Naive thymus-derived CD4-positive, alpha-beta T cell (primary cell): ENCODE measurements around the gene LRRC46. TPM values are rescaled to one million over a fixed set of nuclear protein-coding genes. Genes with fewer than 3 reads are reported as not detected.
A peak's percentile ranks its signal among the peaks of the same experiment; 100 is the strongest.

Experiments used
- ATAC-seq: fragments of 150-1000 bp; cut with Tn5 transposase; 2 replicates; pipeline ENCODE4 v1.10.0; 2021; ENCODE audit warnings: mild to moderate bottlenecking, moderate library complexity
- CTCF ChIA-PET: fragments of 350-600 bp; sonication (Branson Sonifier 250); formaldehyde crosslinking; loops from one replicate; lab custom pipeline; 2021; ENCODE audit warnings: antibody characterized with exemption; lab: Charles Lee
- POLR2A ChIA-PET: fragments of 350-600 bp; sonication (Branson Sonifier 250); formaldehyde crosslinking; loops from one replicate; lab custom pipeline; 2021; ENCODE audit warnings: antibody characterized with exemption, inconsistent platforms; lab: Charles Lee
- DNase-seq, 9 donors: peaks; one replicate each; pipeline versions ENCODE4 v3.0.0 to v3.0.0-alpha.2; 2020 to 2022; ENCODE audit warnings: mixed read lengths in 1 of 9
- H3K27ac ChIP-seq: one replicate; pipeline ENCODE4 v1.7.0; 2013; ENCODE audit warnings: mild to moderate bottlenecking, low read depth, low read length, moderate library complexity
- H3K27me3 ChIP-seq, 2 donors: one replicate each; pipeline ENCODE4 v1.7.0; 2013; ENCODE audit warnings: low read length in 2 of 2, mild to moderate bottlenecking in 2 of 2, moderate library complexity in 2 of 2; ENCODE audit not compliant: control insufficient read depth in 2 of 2, insufficient read depth in 2 of 2
- H3K36me3 ChIP-seq, 3 experiments: 1 replicate in 2 of 3; 2 replicates in 1 of 3; pipeline ENCODE4 v1.7.0; 2013; ENCODE audit warnings: low read length in 3 of 3, mild to moderate bottlenecking in 3 of 3, moderate library complexity in 1 of 3; ENCODE audit not compliant: insufficient read depth in 3 of 3, control insufficient read depth in 2 of 3
- H3K4me1 ChIP-seq, 2 donors: one replicate each; pipeline ENCODE4 v1.7.0; 2013; ENCODE audit warnings: low read length in 2 of 2, mild to moderate bottlenecking in 2 of 2, moderate library complexity in 1 of 2; ENCODE audit not compliant: control insufficient read depth in 2 of 2, insufficient read depth in 2 of 2
- H3K4me3 ChIP-seq: 2 replicates; pipeline ENCODE4 v1.7.0; 2013; ENCODE audit warnings: mild to moderate bottlenecking, low read length
- H3K9me3 ChIP-seq, 3 experiments: 1 replicate in 2 of 3; 2 replicates in 1 of 3; pipeline ENCODE4 v1.7.0; 2013; ENCODE audit warnings: low read length in 3 of 3; ENCODE audit not compliant: control insufficient read depth in 2 of 3
- H3K27ac Mint-ChIP-seq, 9 donors: one replicate each; pipeline ENCODE4 v1.8.0; 2020 to 2022; ENCODE audit warnings: mixed read lengths in 9 of 9, mild to moderate bottlenecking in 8 of 9, moderate library complexity in 5 of 9, inconsistent platforms in 2 of 9
- H3K27me3 Mint-ChIP-seq, 5 donors: one replicate each; pipeline ENCODE4 v1.8.0; 2021 to 2022; ENCODE audit warnings: mixed read lengths in 5 of 5, mild to moderate bottlenecking in 1 of 5
- H3K36me3 Mint-ChIP-seq, 5 donors: one replicate each; pipeline ENCODE4 v1.8.0; 2020 to 2022; ENCODE audit warnings: mixed read lengths in 5 of 5, mild to moderate bottlenecking in 3 of 5, inconsistent platforms in 1 of 5
- H3K4me1 Mint-ChIP-seq, 7 donors: one replicate each; pipeline ENCODE4 v1.8.0; 2020 to 2022; ENCODE audit warnings: mixed read lengths in 7 of 7, mild to moderate bottlenecking in 3 of 7, inconsistent platforms in 1 of 7
- H3K4me3 Mint-ChIP-seq, 10 donors: one replicate each; pipeline ENCODE4 v1.8.0; 2020 to 2022; ENCODE audit warnings: mild to moderate bottlenecking in 10 of 10, mixed read lengths in 10 of 10, moderate library complexity in 6 of 10, inconsistent platforms in 2 of 10
- H3K9me3 Mint-ChIP-seq, 11 donors: one replicate each; pipeline ENCODE4 v1.8.0; 2020 to 2022; ENCODE audit warnings: mixed read lengths in 11 of 11, mild to moderate bottlenecking in 4 of 11, inconsistent platforms in 1 of 11, moderate library complexity in 1 of 11
- intact Hi-C, 2 donors: fragments of 100-400 bp; cut with micrococcal nuclease; formaldehyde crosslinking; loops; one replicate each; pipeline ENCODE4 v1.15.1; 2023
- polyA plus RNA-seq, 2 donors: library from polyadenylated mRNA; unstranded; fragments of 300-500 nt; fragmentation: Illumina TruSeq; gene quantifications; one replicate each; pipeline ENCODE4 v1.2.3, GENCODE V29; 2021
- total RNA-seq, 6 experiments: library from RNA in 5 of 6; stranded (reverse) in 5 of 6; gene quantifications; 1 replicate in 5 of 6; 2 replicates in 1 of 6; pipeline ENCODE4 v1.2.3 and lab custom pipeline; 2021 to 2026

LRRC46 gene
- total and polyA plus RNA-seq, 7 experiments from 2014 or later: 0.20 to 1.8 (median 1.2) TPM

- Mint-ChIP-seq H3K36me3 (no peaks in the 10 kb centered on the region), H3K27me3 (peaks cover 20 to 40% (median 23%) of the 10 kb centered on the region in 5 donors), H3K4me3 (no peak overlapping the region), H3K9me3 (peaks cover 0 to 2% (median 0%) of the 10 kb centered on the region in 11 donors), H3K27ac (peak overlapping the region in 1 of 9 donors; percentile 20), H3K4me1 (peaks cover 0 to 28% (median 16%) of the 10 kb centered on the region in 7 donors)
- ATAC-seq (no peak), DNase-seq (no peak)
- Histone ChIP-seq H3K27me3 (no peaks in the 10 kb centered on the region), H3K9me3 (no peaks in the 10 kb centered on the region), H3K27ac (no peak overlapping the region), H3K36me3 (no peaks in the 10 kb centered on the region), H3K4me1 (no peaks in the 10 kb centered on the region), H3K4me3 (no peak overlapping the region)
- ChIA-PET CTCF (interaction anchor here (1.1 kb wide), 1 partner anchor 25 kb away, joined by 4 read pairs; no protein-coding TSS in a partner anchor), POLR2A (no interaction called here)
- intact Hi-C loops: no loop called here
Measured at GRCh38 chr17:47866941-47867340, 35.5 kb downstream of the LRRC46 start.

GRCh38 chr17:47867813-47868533 is 36.5 kb downstream of the LRRC46 start:
- Histone ChIP-seq H3K4me1 (no peaks in the 10 kb centered on the region), H3K27me3 (no peaks in the 10 kb centered on the region), H3K36me3 (no peaks in the 10 kb centered on the region), H3K9me3 (no peaks in the 10 kb centered on the region), H3K4me3 (no peak overlapping the region), H3K27ac (no peak overlapping the region)
- Mint-ChIP-seq H3K4me3 (no peak overlapping the region), H3K27ac (no peak overlapping the region), H3K9me3 (peaks cover 0 to 2% (median 0%) of the 10 kb centered on the region in 11 donors), H3K4me1 (peaks cover 0 to 22% (median 16%) of the 10 kb centered on the region in 7 donors), H3K36me3 (no peaks in the 10 kb centered on the region), H3K27me3 (peaks cover 23 to 47% (median 27%) of the 10 kb centered on the region in 5 donors)
- intact Hi-C loops: no loop called here
- no peak for ATAC-seq
- ChIA-PET CTCF (interaction anchor here (0.6 to 1.1 kb wide), 2 partner anchors 23 to 24 kb away, joined by 3 to 4 read pairs; no protein-coding TSS in a partner anchor), POLR2A (no interaction called here)
- no peak for DNase-seq

- ATAC-seq (no peak), DNase-seq (no peak)
- POLR2A ChIA-PET: interaction anchor here (1.0 kb wide), 1 partner anchor 11 kb away, joined by 3 read pairs; no protein-coding TSS in a partner anchor
- no peaks in the 10 kb centered on the region for H3K9me3 ChIP-seq
- Mint-ChIP-seq H3K4me3 (no peak overlapping the region), H3K4me1 (peaks cover 0 to 19% (median 13%) of the 10 kb centered on the region in 7 donors), H3K9me3 (no peaks in the 10 kb centered on the region), H3K36me3 (no peaks in the 10 kb centered on the region), H3K27me3 (peaks cover 31 to 58% (median 37%) of the 10 kb centered on the region in 5 donors), H3K27ac (no peak overlapping the region)
- intact Hi-C loops: no loop called here
- CTCF ChIA-PET: no interaction called here
- H3K27ac ChIP-seq: no peak overlapping the region
- H3K4me3 ChIP-seq: no peak overlapping the region
- H3K27me3 ChIP-seq: no peaks in the 10 kb centered on the region
- no peaks in the 10 kb centered on the region for H3K4me1 ChIP-seq
- no peaks in the 10 kb centered on the region for H3K36me3 ChIP-seq
Measured at GRCh38 chr17:47869114-47869513, 37.6 kb downstream of the LRRC46 start.

GRCh38 chr17:47870056-47870455 is 38.6 kb downstream of the LRRC46 start:
- Histone ChIP-seq H3K4me1 (no peaks in the 10 kb centered on the region), H3K36me3 (no peaks in the 10 kb centered on the region), H3K27ac (no peak overlapping the region), H3K4me3 (no peak overlapping the region), H3K9me3 (no peaks in the 10 kb centered on the region), H3K27me3 (no peaks in the 10 kb centered on the region)
- intact Hi-C loops: no loop called here
- Mint-ChIP-seq H3K27me3 (peaks cover 38 to 67% (median 43%) of the 10 kb centered on the region in 5 donors), H3K27ac (no peak overlapping the region), H3K4me3 (no peak overlapping the region), H3K36me3 (no peaks in the 10 kb centered on the region), H3K9me3 (no peaks in the 10 kb centered on the region), H3K4me1 (peaks cover 0 to 12% (median 6%) of the 10 kb centered on the region in 7 donors)
- ChIA-PET POLR2A (interaction anchor here (1.0 kb wide), 1 partner anchor 12 kb away, joined by 3 read pairs; no protein-coding TSS in a partner anchor), CTCF (no interaction called here)
- ATAC-seq (no peak), DNase-seq (no peak)

- H3K27me3 Mint-ChIP-seq: peaks cover 42 to 73% (median 47%) of the 10 kb centered on the region in 5 donors
- peaks cover 0 to 4% (median 0%) of the 10 kb centered on the region in 5 donors for H3K36me3 Mint-ChIP-seq
- ChIA-PET CTCF (no interaction called here), POLR2A (no interaction called here)
- H3K4me3 ChIP-seq: no peak overlapping the region
- ATAC-seq: no peak
- no peak overlapping the region for H3K27ac Mint-ChIP-seq
- no peaks in the 10 kb centered on the region for H3K9me3 Mint-ChIP-seq
- no peak overlapping the region for H3K4me3 Mint-ChIP-seq
- no peak overlapping the region for H3K27ac ChIP-seq
- H3K36me3 ChIP-seq: no peaks in the 10 kb centered on the region
- intact Hi-C loops: no loop called here
- peaks cover 0 to 8% (median 0%) of the 10 kb centered on the region in 7 donors for H3K4me1 Mint-ChIP-seq
- no peak for DNase-seq
- H3K9me3 ChIP-seq: no peaks in the 10 kb centered on the region
- H3K27me3 ChIP-seq: no peaks in the 10 kb centered on the region
- no peaks in the 10 kb centered on the region for H3K4me1 ChIP-seq
Measured at GRCh38 chr17:47871048-47871447, 39.6 kb downstream of the LRRC46 start.

GRCh38 chr17:47872019-47872650 is 40.7 kb downstream of the LRRC46 start:
- ChIA-PET CTCF (interaction anchor here (1.0 kb wide), 1 partner anchor 16 kb away, joined by 3 read pairs; no protein-coding TSS in a partner anchor), POLR2A (interaction anchor here (0.5 kb wide), 1 partner anchor 195 kb away, joined by 3 read pairs; no protein-coding TSS in a partner anchor)
- peaks cover 0 to 4% (median 0%) of the 10 kb centered on the region in 5 donors for H3K36me3 Mint-ChIP-seq
- ATAC-seq (no peak), DNase-seq (no peak)
- Histone ChIP-seq H3K4me1 (no peaks in the 10 kb centered on the region), H3K9me3 (no peaks in the 10 kb centered on the region), H3K27ac (no peak overlapping the region), H3K27me3 (no peaks in the 10 kb centered on the region), H3K4me3 (no peak overlapping the region), H3K36me3 (no peaks in the 10 kb centered on the region)
- no peaks in the 10 kb centered on the region for H3K9me3 Mint-ChIP-seq
- H3K4me3 Mint-ChIP-seq: no peak overlapping the region
- no peak overlapping the region for H3K27ac Mint-ChIP-seq
- intact Hi-C loops: no loop called here
- H3K27me3 Mint-ChIP-seq: peaks cover 42 to 73% (median 47%) of the 10 kb centered on the region in 5 donors
- peaks cover 0 to 8% (median 0%) of the 10 kb centered on the region in 7 donors for H3K4me1 Mint-ChIP-seq
